Stimulated activated CD4-positive, alpha-beta T cell treated with anti-CD3 and anti-CD28 coated beads, TNF-alpha, amount 100 ng/mL, for 4 hours (primary cell): ENCODE results near the gene ATP8B3.

Experiments
- DNase-seq, 3 experiments: peaks; one replicate each; pipeline ENCODE4 v3.0.0-alpha.2; 2020; ENCODE audit warnings: low read depth in 3 of 3

ATP8B3 gene

DNA sequence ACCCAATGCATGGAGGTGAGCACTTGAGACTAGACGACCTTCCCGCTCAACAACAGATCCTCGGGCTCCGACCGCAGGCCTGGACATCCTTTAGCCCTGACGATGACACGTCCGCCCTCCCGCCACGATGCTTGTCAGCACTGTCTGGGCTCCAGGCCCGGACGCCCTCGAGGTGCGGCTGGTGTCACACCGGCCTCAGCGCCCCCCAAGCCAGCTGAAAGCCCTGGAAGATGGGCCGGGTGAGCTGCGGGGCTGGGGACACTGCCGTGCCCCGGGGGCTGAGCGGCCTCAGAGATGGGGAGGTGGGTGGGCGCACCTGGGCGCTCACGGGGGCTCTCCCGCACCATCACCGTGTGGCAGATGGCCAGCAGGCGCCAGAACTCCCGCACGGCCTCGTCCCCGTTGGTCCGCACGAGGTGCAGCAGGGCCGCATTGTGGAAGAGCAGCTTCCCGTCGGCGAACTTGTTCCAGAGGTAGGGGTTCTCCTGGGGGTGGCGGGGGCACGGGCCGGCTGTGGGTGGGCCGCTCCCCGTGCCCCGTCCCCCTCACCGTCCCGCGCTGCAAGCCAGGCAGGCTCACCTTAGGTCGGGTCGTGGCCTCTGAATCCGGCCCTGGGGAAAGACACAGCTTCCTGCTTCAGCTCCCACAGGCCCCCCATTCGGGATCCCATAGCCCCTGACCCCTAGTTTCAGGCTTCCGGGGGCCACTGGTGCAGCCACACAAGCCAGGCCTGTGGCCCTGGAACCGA lies 15.5 kb downstream of the ATP8B3 start:
- no peak for DNase-seq

DNA sequence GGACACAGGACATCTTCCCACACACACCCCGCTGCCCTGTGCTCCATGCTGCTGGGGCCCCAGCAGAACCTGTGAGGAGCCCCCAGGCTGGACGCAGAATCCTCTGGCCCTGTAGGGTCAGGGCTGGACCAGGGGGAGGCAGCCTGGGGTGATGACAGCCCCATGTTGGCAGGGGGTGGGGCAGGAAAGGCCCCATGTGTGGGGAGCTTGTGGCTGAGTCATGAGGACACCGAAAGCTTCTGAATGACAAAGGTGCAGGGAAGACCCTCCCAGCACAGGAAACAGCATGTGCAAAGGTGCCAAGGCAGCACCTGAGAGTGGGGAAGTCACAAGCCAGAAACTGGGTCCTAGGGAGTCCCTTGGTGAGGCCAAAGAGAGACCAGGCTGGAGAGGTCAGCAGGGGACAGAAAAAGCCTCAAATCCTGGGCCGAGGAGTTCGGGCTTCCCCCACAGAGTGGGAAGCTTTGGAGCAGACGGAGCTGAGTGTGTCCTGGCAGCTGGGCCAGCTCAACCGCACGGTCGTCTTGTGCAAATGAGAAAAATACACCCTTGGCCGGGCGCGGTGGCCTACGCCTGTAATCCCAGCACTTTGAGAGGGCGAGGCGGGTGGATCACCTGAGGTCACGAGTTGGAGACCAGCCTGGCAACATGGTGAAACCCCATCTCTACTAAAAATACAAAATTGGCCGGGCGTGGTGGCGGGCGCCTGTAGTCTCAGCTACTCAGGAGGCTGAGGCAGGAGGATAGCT lies 17.5 kb downstream of the ATP8B3 start:
- no peak for DNase-seq

DNA sequence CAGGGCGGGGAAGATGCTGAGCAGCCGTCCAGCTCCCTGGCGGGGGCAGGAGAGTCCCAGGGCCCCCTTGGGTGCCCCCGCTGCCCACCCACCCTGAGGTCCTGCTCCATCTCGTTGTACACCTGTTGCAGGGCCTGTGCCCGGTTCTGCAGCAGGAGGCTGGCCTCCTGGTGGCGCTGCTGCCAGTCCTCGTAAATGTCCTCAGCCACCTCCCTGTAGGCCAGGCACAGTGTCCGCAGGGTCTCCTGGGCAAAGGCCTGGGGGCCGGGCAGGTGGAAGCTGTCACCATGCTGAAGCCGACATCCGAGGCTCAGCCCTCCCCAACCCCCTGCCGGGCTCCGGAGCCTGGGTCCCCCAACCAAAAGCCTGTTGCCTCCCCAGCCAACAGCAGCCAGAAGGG lies 20.2 kb downstream of the ATP8B3 start:
- no peak for DNase-seq

DNA sequence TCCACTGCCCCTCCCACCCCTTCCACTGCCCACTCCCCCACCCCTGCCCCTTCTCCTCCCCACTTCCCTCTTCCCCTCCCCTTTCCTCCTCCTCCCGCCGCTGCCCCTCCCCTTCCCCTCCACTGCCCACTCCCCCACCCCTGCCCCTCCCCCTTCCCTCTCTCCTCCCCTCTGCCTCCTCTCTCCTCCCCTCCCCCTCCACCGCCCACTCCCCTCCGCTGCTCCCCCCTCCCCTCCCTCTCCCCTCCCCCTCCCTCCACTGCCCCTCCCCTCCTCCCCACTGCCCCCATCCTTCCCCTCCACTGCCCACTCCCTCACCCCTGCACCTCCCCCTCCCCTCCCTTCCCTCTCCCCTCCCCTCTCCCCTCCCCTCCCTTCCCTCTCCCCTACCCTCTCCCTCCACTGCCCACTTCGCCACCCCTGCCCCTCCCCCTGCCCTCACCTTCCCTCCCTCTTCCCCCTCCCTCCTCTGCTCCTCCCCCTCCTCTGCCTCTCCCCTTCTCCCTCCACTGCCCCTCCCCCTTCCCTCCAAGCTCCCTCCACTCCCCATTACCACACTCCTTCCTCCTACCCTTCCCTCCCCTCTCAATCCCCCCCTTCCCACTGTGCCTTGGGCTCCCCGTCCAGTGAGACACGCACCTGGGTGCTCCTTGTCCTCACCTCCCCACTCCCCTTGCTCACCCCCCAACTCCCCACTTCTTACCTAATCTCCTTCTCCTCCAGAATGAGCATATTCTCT lies 21.9 kb downstream of the ATP8B3 start:
- DNase-seq, result no peak

DNA sequence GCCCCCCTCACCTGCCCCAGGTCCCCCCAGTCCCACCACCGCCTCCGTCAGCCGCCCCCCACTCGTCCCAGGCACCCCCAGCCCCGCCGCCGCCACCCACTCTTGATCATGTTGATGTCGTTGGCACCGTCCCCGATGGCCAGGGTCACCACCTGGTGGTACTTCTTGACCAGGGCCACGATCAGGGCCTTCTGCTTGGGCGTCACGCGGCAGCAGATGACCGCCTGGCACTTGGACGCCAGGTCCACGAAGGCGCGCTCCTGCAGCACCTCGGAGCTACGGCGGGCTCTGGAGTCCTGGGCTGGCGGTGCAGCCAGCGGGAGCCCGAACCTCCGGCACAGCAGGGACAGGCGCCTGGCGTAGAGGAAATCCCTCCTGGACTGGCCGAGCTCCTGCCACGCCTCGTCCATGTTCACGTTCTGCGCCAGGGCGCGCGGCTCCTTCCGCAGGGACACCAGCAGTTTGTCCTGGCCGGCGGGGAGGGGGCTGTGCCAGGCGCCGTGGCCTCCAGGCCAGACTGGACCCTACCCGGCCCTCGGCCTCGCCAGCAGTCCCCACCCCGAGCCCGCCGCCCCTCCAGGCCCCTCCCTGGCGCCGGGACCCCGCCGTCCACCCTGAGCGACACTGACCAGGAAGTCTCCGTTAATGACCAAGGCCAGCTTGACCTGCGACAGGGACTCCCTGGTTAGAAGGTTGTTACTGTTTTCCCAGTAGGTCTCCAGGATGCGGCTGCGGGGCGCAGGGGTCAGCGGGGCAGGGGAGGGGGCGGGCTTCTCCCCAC lies 22.6 kb downstream of the ATP8B3 start:
- DNase-seq, result no peak

DNA sequence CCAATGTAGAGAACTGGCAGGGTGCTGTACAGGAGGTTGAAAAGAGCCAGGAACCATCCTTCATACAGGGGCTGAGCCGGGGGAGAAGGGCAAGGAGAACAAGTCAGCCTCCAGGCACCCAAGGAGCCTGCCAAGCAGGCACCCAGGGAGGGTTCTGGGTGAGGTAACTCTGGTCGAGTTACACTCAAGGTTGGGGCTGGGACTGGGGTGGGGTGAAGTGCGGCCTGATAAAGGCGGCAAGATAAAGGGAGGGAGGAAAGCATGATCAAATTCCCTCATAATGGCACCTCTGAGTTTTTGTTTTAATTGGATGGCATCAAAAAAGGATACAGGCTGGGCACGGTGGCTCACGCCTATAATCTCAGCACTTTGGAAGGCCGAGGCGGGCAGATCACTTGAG lies 25.0 kb downstream of the ATP8B3 start:
- DNase-seq, result no peak

DNA sequence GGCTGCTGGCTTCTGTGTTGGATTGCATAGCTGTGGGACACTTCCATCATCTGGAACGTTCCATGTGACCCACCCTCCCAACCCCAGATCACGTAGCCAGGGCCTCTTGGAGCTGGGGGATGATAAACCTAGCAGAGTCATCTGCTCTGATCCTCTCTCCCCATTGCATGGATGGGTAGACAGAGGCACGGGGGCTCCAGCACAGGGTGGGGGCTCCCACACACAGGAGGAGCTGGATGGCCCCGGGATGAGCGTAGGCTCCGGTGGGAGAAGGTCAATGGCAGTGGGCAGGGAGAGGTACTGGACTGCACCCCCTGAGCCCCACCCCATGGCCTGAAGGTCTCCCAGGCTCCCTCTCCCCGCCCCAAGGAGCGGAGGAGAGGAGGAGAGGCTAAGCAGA lies 25.4 kb downstream of the ATP8B3 start:
- DNase-seq, result no peak

DNA sequence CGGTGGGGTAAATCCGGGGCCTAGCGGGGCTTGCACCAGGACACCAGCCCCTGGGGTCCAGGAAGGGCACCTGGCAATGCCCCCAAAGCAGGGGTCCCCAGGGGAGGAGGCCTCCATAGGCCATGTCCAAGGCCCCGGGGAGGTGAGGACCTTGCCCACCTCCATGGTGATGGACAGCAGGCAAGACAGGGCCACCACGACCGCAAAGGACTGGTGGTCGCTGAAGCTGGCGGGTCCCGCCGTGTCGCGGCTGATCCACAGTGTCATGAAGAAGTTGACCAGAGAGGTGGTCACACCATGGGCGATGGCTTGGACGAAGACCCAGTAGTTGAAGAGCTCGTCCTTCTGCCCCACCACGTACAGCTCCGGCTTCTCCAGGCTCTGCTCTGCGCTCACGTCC lies 26.8 kb downstream of the ATP8B3 start:
- DNase-seq, result no peak

DNA sequence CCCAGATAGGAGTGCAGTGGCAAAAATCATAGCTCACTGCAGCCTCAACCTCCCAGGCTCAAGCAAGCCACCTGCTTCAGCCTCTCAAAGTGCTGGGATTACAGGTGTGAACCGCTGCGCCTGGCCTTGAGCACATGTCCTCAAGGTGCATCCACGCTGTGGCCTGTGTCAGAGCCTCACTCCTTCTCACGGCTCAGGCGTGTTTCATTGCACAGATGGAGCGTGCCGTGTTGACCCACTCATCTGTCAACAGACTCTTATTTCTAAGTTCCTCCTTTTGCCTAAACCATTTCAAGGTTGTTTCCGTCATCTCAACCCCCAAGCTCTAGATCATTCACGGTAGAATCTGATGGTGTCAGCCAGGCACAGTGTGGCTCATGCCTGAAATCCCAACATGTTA lies 28.2 kb downstream of the ATP8B3 start:
- no peak for DNase-seq

DNA sequence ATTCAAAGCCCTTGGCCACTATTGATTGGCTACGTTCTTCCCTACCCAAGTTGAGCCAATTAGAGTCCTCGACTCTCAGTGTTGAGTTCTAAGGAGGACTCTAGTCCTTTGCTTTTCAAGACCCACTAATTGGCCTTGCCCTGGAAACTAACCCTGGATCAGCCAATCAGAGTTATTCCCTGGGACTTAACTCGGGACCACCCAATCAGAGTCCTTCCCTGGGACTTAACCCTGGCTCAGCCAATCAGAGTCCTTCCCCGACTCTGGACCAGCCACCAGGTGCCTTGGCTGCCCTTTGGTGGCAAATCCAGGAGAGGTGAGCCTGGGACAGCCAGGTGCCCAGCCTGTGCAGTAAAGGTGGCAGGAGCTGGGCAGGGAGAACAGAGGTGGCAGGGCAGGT lies 28.7 kb downstream of the ATP8B3 start:
- no peak for DNase-seq

DNA sequence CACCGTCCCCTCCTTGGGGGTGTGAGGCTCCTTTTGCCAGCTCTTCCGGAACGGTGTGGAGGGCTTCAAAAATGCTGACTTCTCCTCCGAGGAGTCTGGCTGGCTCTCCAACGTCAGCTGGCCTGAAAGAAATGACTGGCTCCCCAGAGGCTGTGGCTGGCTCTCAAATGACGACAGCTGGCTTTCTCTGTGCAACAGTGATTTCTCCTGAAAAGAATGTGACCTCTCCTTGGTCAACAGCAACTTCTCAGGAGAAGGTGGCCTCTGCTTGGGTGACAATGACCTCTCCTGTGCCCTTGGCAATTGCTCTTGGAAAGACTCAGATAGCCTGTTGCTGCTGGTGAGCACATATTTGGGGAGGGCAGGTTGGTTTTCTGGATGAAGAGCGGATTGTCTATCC lies 29.6 kb downstream of the ATP8B3 start:
- no peak for DNase-seq

DNA sequence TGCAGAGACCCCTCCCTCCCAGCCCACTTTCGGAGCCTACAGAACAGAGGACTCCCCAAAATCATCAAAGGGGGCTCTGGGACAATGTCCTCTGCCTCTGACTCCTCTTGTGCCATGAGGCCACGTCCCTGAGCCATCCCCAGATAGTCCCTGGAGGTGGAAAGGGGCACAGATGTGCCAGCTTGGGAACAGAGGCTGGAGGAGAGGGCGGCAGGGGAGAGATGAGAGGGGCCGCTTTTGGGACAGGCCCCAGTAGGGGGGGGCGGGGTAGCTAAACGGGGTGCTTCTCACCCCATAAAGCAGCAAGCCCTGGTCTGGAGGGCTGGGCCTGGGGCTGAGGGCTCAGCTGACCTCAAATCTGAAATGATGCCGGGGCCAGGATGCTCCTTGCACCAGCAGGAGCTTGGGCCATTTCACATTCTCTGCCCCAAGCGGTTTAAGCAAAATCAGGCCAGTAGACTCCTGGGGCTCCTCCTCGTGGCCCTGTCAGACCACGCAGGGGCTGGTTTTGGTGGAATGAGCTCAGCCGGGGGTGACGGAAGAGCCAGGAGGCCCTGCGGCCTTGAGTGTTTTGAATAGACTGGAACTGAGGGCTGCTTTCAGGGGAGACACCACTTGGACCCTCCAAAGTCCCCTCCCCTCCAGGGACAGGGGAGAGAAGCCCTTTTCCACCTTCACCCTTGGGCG lies 31.7 kb downstream of the ATP8B3 start:
- no peak for DNase-seq

DNA sequence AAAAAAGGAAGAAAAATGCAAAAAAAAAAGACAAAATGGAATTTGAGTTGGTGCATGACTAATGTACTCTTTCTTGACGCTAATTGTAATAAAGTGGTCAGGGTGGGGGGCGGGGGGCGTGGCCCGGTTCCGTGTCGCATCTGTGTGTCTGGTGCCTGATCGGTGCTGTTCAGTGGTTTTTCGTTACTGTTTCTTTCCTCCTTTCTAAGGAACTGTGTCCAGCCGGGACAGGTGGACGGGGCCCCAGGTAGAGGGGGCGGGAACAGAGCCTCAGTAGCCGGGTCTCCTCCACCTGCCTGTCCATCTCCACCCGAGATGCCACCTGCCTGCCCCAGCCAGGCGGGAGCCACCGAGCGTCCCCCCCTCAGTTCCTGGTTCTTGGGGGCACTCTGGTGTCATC lies 32.5 kb downstream of the ATP8B3 start:
- no peak for DNase-seq

DNA sequence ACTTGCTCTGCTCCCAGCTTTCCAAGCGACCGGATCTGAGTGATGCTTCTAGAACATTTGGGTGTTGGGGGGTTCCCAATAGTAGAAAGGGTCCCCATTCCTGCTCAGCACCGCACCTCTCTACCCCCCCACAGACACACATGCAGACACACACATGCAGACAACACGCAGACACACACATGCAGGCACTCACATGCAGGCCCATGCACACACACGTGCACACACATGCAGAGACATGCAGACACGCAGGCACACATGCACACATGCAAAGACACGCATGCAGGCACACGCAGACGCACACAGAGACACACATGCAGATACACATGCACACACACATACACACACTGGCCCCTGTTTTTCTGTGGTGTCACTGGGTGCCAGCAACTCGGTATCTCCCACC lies 34.9 kb downstream of the ATP8B3 start:
- no peak for DNase-seq

DNA sequence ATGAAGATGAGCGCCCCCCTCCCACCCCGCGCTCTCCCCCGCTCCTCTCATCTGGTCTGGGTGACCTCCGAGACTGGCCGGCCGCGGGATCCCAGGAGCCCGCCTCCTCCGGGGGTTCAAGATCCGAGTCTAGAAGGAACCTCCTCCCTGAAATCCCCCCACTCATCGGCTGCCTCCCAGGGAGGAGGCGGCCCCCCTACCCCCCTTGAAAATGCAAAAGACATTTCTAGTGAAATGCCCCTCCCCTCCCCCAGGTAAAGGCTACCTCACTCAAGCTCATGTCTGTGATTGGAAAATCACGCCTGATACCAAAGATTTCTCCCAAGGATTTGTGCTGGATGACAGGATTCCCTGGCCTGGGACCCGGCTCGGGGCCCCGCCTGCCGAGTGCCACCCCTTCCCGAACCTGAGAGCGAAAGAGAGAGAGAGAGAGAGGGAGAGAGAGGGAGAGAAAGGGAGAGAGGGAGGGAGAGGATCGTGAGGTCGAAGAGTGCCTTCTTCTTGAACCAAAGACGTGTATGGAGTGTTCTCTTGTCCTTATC lies 35.4 kb downstream of the ATP8B3 start:
- DNase-seq, result no peak

DNA sequence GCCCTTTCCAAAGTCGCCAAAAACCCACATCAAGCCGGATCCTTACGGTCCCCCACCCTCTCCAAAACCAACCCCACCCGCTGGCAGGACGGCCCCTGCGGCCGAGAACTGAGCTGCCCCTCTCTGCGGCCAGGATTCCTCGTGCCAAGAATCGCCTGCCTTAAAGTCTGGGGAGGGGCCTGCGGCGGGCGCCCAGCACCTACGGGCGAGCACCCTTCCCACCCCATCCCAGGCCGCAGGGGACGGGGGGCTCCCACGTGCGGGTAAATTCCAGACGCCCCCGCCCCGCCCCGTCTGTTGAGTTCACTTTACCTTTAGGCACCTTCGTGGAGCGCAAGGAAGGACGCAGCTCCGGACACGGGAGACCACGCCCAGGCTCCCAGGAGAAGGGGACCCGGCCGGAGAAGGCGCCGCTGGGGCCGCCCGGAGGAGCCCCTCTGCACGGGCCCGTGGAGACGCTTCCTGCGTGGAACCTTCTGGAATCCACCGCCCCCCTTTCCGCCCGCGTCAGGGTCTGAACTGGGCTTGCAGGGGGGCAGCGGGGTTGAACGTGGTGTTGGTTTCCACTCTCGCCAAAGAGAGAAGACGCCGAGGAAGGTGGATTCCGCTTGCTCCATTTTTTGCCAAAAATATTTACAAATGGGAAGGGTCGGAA lies 36.0 kb downstream of the ATP8B3 start:
- DNase-seq, result no peak

DNA sequence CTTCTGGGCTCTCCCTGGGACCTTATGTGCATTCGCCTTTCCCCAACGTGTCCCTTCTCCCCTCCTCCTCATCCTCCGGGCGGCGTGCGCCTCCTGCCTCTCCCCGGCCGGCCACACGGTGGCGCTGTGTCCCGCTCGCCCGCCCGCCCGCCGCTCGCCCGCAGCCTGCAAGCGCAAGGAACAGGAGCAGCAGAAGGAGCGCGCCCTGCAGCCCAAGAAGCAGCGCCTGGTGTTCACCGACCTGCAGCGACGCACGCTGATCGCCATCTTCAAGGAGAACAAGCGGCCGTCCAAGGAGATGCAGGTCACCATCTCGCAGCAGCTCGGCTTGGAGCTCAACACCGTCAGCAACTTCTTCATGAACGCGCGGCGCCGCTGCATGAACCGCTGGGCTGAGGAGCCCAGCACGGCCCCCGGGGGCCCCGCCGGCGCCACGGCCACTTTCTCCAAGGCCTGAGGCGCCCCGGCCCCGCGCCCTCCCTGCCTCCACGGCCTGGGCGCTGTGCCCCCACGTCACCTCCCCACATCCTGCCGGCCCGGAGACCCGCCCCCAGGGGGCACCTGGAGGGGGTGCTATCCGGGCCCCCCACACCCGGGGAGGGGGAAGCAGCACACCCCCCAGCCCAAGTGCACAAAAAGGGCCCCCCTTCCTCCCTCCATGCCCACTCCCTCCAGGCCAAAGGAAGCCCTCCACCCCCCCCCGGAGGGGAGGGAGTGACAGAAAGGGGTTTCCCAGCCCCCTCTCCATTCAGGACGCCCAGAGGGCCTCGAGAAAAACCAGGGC lies 36.9 kb downstream of the ATP8B3 start:
- no peak for DNase-seq

DNA sequence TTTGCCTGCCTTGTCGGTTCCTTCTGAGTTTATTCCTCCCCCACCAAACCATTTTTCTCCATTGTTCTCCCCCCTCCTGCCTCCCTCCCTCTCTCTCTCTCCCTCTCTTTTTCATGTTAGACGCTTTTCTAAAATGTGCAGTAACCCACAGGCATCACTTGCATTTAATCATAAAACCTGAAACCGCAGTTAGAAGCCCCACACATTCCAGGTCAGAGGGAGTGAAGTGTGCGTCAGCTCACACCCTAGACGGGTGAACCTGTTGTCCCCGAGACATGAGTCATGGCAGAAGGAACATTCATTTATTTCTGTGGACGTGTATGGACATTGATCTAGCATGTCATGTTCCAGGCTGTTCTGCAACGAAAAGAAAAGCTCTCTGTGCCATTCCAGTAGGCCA lies 38.9 kb downstream of the ATP8B3 start:
- DNase-seq, result no peak

DNA sequence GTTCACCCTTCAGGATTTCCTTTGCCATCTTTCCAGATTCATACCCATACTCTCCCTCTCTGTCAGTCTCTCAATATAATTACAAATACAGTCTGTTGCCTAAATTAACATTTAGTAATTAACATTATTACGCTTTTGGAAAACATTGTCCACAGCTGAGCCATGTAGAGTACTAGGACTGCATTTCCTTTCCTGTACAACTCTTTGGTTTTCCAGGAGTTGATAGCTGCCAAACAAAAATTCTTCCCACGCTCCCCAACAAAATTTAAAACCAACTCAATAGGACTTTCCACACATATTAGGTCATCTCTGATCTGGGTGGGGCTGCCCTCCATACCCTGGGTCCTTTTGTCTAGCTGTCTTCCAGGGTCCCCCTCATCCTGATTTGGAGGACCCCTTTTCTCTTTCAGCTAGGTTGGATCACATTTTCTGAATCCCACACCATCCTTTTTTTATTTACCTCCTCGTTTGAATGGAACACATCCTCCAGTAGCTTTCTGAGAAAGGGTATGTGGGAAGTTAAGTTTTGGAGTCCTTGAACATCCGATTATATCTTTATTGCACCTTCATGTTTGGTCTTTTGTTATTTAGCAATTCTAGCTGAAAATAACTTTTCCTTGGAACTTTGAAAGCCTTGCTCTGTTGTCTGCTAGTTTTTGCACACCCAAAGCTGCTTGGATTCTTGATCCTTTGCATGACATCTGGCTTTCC lies 41.1 kb downstream of the ATP8B3 start:
- no peak for DNase-seq
